Astrocyte (in vitro differentiated cells and primary cell): ENCODE results near the gene CA10.

Experiments used
- EZH2 ChIP-seq: IDR thresholded peaks from 2 replicates; pipeline ENCODE4 v1.6.1; 2012; ENCODE audit warnings: mild to moderate bottlenecking, low read length, inconsistent platforms; ENCODE audit not compliant: insufficient read depth
- TF ChIP-seq, protein P1 (sequence below): IDR thresholded peaks from 2 replicates; pipeline ENCODE4 v1.5.1; 2011; ENCODE audit warnings: low read depth, mild to moderate bottlenecking, inconsistent platforms, low read length, moderate library complexity; ENCODE audit not compliant: insufficient read depth

DNA sequence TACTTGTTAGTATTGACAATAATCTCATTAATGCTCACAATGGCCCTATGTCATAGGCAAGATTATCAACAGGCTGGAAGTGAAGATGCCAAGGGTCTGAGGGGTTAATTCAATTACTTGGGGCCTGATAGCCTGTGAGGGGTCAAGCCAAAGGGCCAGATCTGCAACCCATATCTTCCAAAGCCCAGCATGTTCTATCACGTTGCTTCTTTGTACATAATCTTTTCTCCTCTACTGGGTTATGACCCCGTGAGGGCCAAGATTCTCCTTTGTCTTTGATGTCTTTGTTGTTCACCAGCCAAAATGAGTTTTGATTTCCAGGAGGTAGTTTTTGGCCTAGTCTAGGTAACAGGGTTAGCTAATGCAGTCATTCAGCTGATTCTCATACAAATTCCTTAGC, 551.0 kb downstream of the CA10 start:
- TF ChIP-seq, protein P1, sequence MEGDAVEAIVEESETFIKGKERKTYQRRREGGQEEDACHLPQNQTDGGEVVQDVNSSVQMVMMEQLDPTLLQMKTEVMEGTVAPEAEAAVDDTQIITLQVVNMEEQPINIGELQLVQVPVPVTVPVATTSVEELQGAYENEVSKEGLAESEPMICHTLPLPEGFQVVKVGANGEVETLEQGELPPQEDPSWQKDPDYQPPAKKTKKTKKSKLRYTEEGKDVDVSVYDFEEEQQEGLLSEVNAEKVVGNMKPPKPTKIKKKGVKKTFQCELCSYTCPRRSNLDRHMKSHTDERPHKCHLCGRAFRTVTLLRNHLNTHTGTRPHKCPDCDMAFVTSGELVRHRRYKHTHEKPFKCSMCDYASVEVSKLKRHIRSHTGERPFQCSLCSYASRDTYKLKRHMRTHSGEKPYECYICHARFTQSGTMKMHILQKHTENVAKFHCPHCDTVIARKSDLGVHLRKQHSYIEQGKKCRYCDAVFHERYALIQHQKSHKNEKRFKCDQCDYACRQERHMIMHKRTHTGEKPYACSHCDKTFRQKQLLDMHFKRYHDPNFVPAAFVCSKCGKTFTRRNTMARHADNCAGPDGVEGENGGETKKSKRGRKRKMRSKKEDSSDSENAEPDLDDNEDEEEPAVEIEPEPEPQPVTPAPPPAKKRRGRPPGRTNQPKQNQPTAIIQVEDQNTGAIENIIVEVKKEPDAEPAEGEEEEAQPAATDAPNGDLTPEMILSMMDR = no peak
- TF ChIP-seq EZH2 = no peak
